CD14-positive monocyte (primary cell): ENCODE measurements around the gene NXPH2. TPM values are rescaled to one million over a fixed set of nuclear protein-coding genes. Genes with fewer than 3 reads are reported as not detected.

Experiments used
- DNase-seq, 3 donors: peaks; one replicate each; pipeline ENCODE4 v3.0.0-alpha.2; 2011 to 2022
- H2AFZ ChIP-seq: 2 replicates; pipeline ENCODE4 v1.6.0; 2012; ENCODE audit warnings: mild to moderate bottlenecking, low read depth, low read length, inconsistent platforms; ENCODE audit not compliant: insufficient read depth, poor library complexity, severe bottlenecking
- H3K27ac ChIP-seq, 2 donors: 1 replicate in 1 of 2; 2 replicates in 1 of 2; pipeline ENCODE4 v1.5.1; 2012 to 2013; ENCODE audit warnings: low read length in 2 of 2, control low read depth in 1 of 2, inconsistent platforms in 1 of 2, low read depth in 1 of 2, mild to moderate bottlenecking in 1 of 2
- H3K27me3 ChIP-seq, 2 donors: one replicate each; pipeline versions ENCODE4 v1.6.0 to v1.6.1; 2011 to 2013; ENCODE audit warnings: low read length in 2 of 2; ENCODE audit not compliant: control insufficient read depth in 2 of 2, insufficient read depth in 2 of 2
- H3K36me3 ChIP-seq, 2 donors: replicated peaks in 1 of 2; 1 replicate in 1 of 2; 2 replicates in 1 of 2; pipeline versions ENCODE4 v1.5.1 to v1.6.1; 2012 to 2013; ENCODE audit warnings: low read length in 2 of 2, control low read depth in 1 of 2, inconsistent platforms in 1 of 2, mild to moderate bottlenecking in 1 of 2; ENCODE audit not compliant: insufficient read depth in 2 of 2, control insufficient read depth in 1 of 2
- H3K4me1 ChIP-seq, 2 donors: 1 replicate in 1 of 2; 2 replicates in 1 of 2; pipeline versions ENCODE4 v1.5.1 to v1.6.1; 2012 to 2013; ENCODE audit warnings: low read length in 2 of 2, control low read depth in 1 of 2, inconsistent platforms in 1 of 2, mild to moderate bottlenecking in 1 of 2, moderate library complexity in 1 of 2; ENCODE audit not compliant: insufficient read depth in 2 of 2, control insufficient read depth in 1 of 2
- H3K4me2 ChIP-seq: replicated peaks from 2 replicates; pipeline ENCODE3; 2012; ENCODE audit warnings: low read length, moderate library complexity, mild to moderate bottlenecking; ENCODE audit not compliant: poor library complexity, severe bottlenecking; ENCODE audit errors: extremely low read depth
- H3K4me3 ChIP-seq, 3 experiments: fragments of 200-600 bp in 1 of 3; sonication (generic) in 1 of 3; replicated peaks in 1 of 3; 1 replicate in 2 of 3; 2 replicates in 1 of 3; pipeline ENCODE4 v1.5.1; 2011 to 2013; ENCODE audit warnings: low read length in 3 of 3, mild to moderate bottlenecking in 3 of 3, control low read depth in 2 of 3, low read depth in 2 of 3, inconsistent platforms in 1 of 3, moderate library complexity in 1 of 3
- H3K79me2 ChIP-seq: 2 replicates; pipeline ENCODE4 v1.6.0; 2012; ENCODE audit warnings: mild to moderate bottlenecking, control low read depth, inconsistent platforms, low read length, moderate library complexity; ENCODE audit not compliant: insufficient read depth
- H3K9ac ChIP-seq: 2 replicates; pipeline ENCODE4 v1.6.0; 2017; ENCODE audit warnings: low read length, mild to moderate bottlenecking; ENCODE audit not compliant: insufficient read depth, poor library complexity, severe bottlenecking
- H3K9me3 ChIP-seq, 2 donors: replicated peaks in 1 of 2; 1 replicate in 1 of 2; 2 replicates in 1 of 2; pipeline versions ENCODE4 v1.5.1 to v1.6.1; 2012 to 2013; ENCODE audit warnings: low read length in 2 of 2, control low read depth in 1 of 2; ENCODE audit not compliant: control insufficient read depth in 1 of 2, insufficient read depth in 1 of 2
- H4K20me1 ChIP-seq: 2 replicates; pipeline ENCODE4 v1.6.0; 2012; ENCODE audit warnings: mild to moderate bottlenecking, low read length, control low read depth, moderate library complexity; ENCODE audit not compliant: insufficient read depth
- H3K27ac Mint-ChIP-seq, 7 donors: one replicate each; pipeline ENCODE4 v1.8.0; 2020; ENCODE audit warnings: mild to moderate bottlenecking in 7 of 7, mixed read lengths in 7 of 7, moderate library complexity in 6 of 7, inconsistent platforms in 2 of 7
- H3K27me3 Mint-ChIP-seq, 3 donors: one replicate each; pipeline ENCODE4 v1.8.0; 2021 to 2022; ENCODE audit warnings: low read depth in 3 of 3, mild to moderate bottlenecking in 3 of 3, mixed read lengths in 3 of 3, moderate library complexity in 3 of 3, inconsistent platforms in 1 of 3
- H3K36me3 Mint-ChIP-seq, 2 donors: one replicate each; pipeline ENCODE4 v1.8.0; 2020; ENCODE audit warnings: mixed read lengths in 2 of 2, inconsistent platforms in 1 of 2, mild to moderate bottlenecking in 1 of 2
- H3K4me1 Mint-ChIP-seq: one replicate; pipeline ENCODE4 v1.8.0; 2020; ENCODE audit warnings: mild to moderate bottlenecking, mixed read lengths
- H3K4me3 Mint-ChIP-seq, 2 donors: one replicate each; pipeline ENCODE4 v1.8.0; 2020; ENCODE audit warnings: mild to moderate bottlenecking in 2 of 2, mixed read lengths in 2 of 2, moderate library complexity in 1 of 2
- H3K9me3 Mint-ChIP-seq, 7 donors: one replicate each; pipeline ENCODE4 v1.8.0; 2020 to 2022; ENCODE audit warnings: mixed read lengths in 7 of 7, mild to moderate bottlenecking in 6 of 7, moderate library complexity in 6 of 7, inconsistent platforms in 2 of 7
- WGBS: methylation state at CpG from one replicate; pipeline ENCODE4 v1.1.5; 2013; ENCODE audit warnings: missing lambda C conversion rate; ENCODE audit not compliant: insufficient coverage; 5-methylcytosine and 5-hydroxymethylcytosine counted together
- intact Hi-C, 2 donors: fragments of 100-400 bp; cut with micrococcal nuclease; formaldehyde crosslinking; loops; one replicate each; pipeline versions ENCODE4 v1.15.0 to v1.15.1; 2023
- polyA plus RNA-seq, 3 donors: library from polyadenylated mRNA; depleted of rRNA in 1 of 3; unstranded in 2 of 3; stranded (reverse) in 1 of 3; fragments of 300-500 nt in 2 of 3; fragments of >200 nt in 1 of 3; fragmentation: Illumina TruSeq in 2 of 3; gene quantifications; 1 replicate in 2 of 3; 2 replicates in 1 of 3; pipeline ENCODE4 v1.2.3, GENCODE V29; 2012 to 2021
- TF ChIP-seq, protein P1 (sequence below): fragments of 200-600 bp; IDR thresholded peaks from one replicate; pipeline ENCODE4 v1.8.0; 2022; ENCODE audit warnings: antibody characterized with exemption, mild to moderate bottlenecking

NXPH2 gene
- polyA plus RNA-seq, 3 donors = not detected

DNA sequence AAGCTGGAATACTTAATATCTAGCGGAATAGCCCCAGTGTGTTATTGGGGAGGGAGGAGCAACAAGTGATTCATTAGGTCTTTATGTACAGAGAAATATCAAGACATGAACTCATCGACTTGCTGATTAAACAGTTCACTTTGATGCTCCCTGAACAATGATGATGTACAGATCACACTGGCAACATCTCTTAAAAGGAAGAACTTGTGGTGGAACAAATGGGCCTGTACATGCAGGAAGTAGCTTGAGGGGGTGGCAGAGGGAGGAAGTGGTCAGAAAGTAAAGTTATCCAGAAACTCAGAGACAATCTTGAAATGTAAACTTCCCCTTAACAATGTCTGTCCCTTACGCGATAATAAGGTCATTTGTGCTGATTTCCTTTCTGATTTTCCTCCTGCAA, 90.5 kb downstream of the NXPH2 start:
- Mint-ChIP-seq H3K9me3 (peaks cover 3 to 17% (median 11%) of the 10 kb centered on the region in 7 donors), H3K36me3 (no peaks in the 10 kb centered on the region), H3K4me1 (peaks cover 9% of the 10 kb centered on the region), H3K4me3 (no peak overlapping the region), H3K27ac (peak overlapping the region in 2 of 7 donors; percentile 38), H3K27me3 (peaks cover 0 to 2% (median 0%) of the 10 kb centered on the region in 3 donors)
- TF ChIP-seq, protein P1, sequence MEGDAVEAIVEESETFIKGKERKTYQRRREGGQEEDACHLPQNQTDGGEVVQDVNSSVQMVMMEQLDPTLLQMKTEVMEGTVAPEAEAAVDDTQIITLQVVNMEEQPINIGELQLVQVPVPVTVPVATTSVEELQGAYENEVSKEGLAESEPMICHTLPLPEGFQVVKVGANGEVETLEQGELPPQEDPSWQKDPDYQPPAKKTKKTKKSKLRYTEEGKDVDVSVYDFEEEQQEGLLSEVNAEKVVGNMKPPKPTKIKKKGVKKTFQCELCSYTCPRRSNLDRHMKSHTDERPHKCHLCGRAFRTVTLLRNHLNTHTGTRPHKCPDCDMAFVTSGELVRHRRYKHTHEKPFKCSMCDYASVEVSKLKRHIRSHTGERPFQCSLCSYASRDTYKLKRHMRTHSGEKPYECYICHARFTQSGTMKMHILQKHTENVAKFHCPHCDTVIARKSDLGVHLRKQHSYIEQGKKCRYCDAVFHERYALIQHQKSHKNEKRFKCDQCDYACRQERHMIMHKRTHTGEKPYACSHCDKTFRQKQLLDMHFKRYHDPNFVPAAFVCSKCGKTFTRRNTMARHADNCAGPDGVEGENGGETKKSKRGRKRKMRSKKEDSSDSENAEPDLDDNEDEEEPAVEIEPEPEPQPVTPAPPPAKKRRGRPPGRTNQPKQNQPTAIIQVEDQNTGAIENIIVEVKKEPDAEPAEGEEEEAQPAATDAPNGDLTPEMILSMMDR = no peak
- WGBS = 32% methylated on average over 4 of the region's 4 CpGs
- H3K4me3 ChIP-seq = no peak overlapping the region
- no peak overlapping the region for H3K27ac ChIP-seq
- H3K9ac ChIP-seq = no peak overlapping the region
- H2AFZ ChIP-seq = no peak overlapping the region
- DNase-seq = peak in 2 of 3 donors; percentile 6 to 26
- H3K79me2 ChIP-seq = no peaks in the 10 kb centered on the region
- no peaks in the 10 kb centered on the region for H3K36me3 ChIP-seq
- no peaks in the 10 kb centered on the region for H3K27me3 ChIP-seq
- intact Hi-C loops = no loop called here
- H3K4me1 ChIP-seq = peaks cover 0 to 5% of the 10 kb centered on the region in 2 donors
- no peaks in the 10 kb centered on the region for H4K20me1 ChIP-seq
- H3K4me2 ChIP-seq = no peak overlapping the region
- peaks cover 0 to 3% of the 10 kb centered on the region in 2 donors for H3K9me3 ChIP-seq

DNA sequence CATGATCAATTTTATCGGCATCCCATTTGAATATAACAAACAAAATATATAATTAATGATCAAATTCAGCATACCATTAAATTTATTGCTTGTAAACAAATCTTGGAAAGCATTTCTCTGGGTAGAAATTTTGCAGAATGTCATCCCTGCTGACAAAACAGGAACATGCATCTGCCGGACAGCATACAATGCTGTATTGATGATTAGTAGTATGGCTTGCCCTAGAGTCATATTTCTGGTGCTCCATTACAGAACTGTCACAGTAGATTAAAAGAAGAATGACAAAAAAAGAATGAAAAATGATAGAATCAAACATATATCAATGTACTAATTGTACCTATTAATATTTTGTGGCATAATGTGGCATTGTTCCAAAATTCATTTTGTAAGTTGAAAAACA, 98.0 kb downstream of the NXPH2 start:
- H3K36me3 ChIP-seq = no peaks in the 10 kb centered on the region
- H3K27me3 Mint-ChIP-seq = peaks cover 0 to 2% (median 0%) of the 10 kb centered on the region in 3 donors
- no peak overlapping the region for H3K27ac Mint-ChIP-seq
- no peak overlapping the region for H3K4me3 ChIP-seq
- H3K9me3 ChIP-seq = no peaks in the 10 kb centered on the region
- WGBS = no CpG with 5 or more reads among the region's 2 CpGs
- no peak overlapping the region for H3K4me3 Mint-ChIP-seq
- H3K9ac ChIP-seq = no peak overlapping the region
- H3K27ac ChIP-seq = no peak overlapping the region
- no peaks in the 10 kb centered on the region for H3K79me2 ChIP-seq
- H3K36me3 Mint-ChIP-seq = no peaks in the 10 kb centered on the region
- H4K20me1 ChIP-seq = no peaks in the 10 kb centered on the region
- no peak overlapping the region for H3K4me2 ChIP-seq
- no peaks in the 10 kb centered on the region for H3K4me1 Mint-ChIP-seq
- no peaks in the 10 kb centered on the region for H3K27me3 ChIP-seq
- H3K4me1 ChIP-seq = no peaks in the 10 kb centered on the region
- H2AFZ ChIP-seq = no peak overlapping the region
- intact Hi-C loops = no loop called here
- TF ChIP-seq, protein P1 = no peak
- DNase-seq = no peak
- peaks cover 0 to 2% (median under 1%) of the 10 kb centered on the region in 7 donors for H3K9me3 Mint-ChIP-seq
